ENCODE results near the gene ATF6B.

Gene ATF6B

DNA sequence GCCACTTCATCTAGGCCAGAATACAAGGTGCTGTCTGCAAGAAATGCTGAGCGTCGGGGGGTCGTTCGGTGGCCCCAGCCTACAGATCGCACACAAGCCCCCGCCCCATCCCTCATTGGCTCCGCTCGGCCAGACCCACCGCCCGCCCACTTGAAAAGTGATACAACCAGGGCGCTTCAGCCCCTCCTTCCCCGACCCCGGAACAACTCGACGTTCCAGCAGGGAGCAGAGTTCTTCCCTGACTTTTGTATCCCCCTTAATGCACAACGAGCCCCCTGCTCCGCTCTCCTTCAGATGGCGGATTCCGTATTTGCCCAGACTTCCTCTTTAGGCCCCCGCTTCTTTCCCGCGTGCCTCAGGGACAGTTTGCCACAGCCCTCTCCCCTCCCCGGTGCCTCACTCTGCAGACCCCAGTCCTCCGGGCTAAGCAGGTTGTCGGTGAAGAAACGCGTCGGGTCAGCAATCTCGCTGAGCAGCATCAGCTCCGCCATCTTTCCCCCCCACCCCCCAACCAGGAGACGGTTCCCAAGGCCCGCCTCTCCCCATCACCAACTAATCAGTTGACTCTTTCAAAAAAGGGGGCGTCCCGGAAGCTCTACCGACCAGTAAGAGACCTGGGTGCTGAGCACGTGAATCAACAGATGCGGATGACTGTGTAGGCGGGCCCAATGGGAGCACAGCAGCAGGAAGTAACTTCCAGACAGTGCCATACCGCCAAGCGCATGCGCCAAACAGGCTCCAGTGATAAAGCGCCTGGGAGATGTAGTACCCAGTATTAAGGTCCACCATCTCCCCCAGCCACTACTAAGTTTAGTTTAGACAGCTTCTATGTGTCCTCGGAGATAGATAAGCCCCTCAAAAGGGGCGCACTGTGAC is at the start of gene ATF6B:
Gene ATF6B, minus strand, starts transcription at position 530 of the 876 bp plus-strand sequence. Its CDS starts 39 bp downstream, at position 491.
- DNase-seq (ENCODE audit: low read depth): peak; percentile 95

DNA sequence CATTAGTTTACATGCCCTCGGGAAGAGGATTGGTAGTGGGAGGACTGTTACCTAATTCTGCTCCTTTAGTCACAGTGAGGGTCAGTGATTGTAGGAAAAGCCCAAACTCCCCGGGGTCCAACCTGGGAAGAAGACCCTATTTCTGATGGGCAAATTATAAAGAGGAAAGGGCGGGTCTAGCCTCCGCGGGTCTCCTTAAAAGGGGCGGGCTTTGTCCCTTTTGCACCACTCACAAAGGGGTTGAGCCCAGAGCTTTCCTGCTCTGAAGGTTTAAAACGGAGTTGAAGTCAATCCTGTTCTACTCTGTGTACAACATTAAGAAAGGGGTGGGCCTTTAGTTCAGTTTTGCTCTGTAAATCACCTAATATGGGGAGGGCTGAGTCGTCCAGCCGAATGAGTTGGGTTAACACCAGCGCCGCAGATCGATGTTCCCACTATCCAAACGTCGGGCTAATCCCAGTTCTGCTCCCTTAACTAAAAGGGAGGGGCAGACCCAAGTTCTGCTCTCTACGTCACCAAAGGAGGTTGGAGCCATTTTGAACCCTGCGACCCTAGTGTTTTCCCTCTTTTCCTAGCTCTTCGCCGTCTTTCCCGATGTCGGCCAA is 49.2 kb upstream of the ATF6B start:
- DNase-seq (ENCODE audit: low read depth): no peak

DNA sequence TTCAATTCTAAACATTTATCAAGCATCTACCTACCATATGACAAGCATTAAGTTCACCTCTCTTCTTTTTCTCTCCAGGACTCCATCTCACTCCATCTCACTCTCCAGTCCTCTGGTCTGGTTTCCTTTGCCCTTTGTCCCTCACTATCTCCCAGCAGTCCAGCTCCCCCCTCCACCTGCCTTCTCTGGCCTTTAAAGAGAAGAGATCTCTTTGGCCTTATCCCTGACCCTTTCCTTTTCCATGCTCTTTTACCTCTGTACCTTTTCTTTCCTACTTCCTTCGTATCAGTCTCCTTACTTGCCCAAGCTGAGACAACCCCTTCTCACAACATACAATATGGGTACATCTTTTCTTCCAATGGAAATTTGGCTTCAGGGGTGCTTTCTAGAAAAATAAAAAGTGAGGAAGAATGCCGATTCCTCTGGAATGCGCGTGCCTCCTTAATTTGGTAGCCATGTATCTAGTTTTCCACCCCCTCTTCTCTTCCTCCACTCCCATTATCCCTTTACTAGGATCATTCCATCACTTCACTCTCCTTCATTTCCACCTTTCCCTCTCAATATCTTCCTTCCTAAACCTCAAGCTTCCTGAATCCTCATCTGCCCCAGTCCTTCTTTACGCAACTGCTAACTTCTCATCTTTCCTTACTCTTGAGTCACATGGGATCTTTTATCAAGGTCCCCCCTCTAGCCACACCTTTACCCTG is 48.6 kb upstream of the ATF6B start:
- no peak for DNase-seq (ENCODE audit: low read depth)

DNA sequence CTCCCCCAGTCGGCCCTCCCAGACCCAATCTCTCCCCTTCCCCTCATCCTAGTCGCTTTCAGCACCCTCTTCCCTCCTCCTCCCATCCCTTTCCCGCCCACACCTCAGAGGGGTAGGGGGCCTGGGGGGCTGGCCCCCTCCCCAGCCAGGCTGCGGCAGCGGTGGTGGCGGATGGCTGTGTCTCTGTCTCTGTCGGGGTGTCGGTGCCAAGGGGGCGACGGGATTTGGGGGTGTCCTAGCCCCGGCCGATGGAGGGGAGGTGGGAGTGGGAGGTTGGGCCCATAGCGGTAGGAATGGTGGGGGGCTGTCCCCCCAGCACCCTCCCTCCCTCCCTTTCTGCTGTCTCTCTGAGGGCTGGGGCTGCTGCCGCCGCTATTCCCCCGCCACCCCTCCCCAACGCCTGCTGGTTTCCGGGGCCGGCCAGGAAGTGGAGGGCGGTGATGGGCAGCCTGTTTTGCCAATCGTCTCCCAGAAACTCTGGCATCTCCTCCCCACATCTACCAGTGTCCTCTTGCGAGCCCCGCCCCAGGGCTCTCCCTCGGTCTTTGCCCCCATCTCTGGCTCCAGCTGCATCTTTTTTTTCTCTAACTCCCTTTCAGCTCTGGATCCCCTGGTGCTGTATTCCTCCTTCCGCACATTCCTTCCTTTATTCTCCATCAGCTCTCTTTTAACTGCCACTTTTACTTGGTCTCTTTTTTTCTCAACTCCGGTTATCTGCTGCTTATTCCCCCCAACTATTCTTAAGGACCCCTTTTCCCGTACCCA is 47.8 kb upstream of the ATF6B start, which contains the start of gene AGPAT1:
Gene AGPAT1, minus strand, starts transcription at position 374 of the 765 bp plus-strand sequence. CDS start 4,588 bp downstream, outside the sequence.
- peak; percentile 92 for DNase-seq (ENCODE audit: low read depth)

DNA sequence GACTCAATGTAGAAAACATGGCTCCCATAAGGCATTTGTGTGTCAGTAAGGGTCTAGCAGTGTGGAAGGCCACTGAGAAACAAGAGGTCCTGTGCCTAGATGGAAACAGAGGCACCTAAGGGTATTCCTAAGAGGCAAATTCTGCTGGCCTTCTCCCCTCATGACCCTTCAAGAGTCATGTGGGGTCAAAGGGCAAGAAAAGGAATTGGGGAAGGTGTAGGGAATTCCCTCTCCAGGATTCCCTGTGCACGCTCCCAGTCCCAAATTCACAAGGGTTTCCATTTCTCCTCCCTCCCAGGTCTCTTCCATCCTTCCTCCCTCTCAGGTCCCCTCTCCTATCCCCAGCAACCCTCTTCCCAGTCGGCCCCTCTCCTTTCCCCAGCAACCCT is 47.3 kb upstream of the ATF6B start:
- no peak for DNase-seq (ENCODE audit: low read depth)

DNA sequence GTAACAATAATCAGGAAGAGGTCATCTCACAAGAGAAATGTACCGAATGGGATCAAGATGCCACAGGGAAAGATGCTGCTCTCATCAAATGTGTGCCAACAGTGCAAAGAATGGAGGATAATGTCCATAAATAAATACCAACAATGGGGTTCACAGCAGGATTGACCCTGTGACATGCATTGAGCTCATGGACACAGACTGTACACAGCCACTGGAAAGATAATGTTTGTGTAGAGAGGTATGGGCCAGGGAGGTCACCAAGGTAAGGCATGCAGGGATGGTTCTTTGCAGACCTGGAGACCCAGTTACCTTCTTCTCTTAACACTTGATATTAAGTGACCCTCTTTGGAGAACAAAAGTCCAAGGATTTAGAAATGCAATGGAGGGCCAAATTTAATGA is 46.4 kb upstream of the ATF6B start:
- no peak for DNase-seq (ENCODE audit: low read depth)

DNA sequence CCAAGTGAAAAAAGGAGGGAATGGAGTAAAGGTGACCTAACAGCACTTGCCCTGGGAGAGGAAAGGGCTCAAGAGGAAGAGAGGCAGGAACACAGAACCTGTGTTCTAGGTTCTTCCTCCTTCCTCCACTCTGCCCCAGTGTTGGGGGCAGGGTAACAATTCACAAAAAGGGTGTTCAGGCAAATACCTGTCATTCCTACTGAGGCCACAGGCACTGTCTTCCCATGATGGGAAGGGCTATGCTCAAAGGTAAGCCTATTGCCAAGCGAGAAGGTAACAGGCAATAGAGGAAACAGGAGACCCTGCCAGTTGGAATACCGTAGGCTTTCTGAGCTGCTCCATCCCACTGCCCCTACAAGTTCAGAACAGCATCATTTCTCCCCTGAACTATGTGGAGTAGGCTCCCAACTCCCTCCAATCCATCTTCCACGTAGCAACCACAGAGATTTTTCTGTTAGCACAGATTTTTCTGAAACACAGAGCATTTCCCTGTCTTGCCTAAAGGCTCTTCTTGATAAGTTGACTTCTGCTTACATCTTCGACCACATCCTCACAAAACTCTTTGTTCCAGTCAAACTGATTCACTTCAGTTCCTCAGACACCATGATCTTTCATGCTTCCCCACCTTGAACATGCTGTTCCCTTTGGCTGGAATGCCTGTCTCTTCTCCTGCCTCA is 45.1 kb upstream of the ATF6B start:
- no peak for DNase-seq (ENCODE audit: low read depth)

DNA sequence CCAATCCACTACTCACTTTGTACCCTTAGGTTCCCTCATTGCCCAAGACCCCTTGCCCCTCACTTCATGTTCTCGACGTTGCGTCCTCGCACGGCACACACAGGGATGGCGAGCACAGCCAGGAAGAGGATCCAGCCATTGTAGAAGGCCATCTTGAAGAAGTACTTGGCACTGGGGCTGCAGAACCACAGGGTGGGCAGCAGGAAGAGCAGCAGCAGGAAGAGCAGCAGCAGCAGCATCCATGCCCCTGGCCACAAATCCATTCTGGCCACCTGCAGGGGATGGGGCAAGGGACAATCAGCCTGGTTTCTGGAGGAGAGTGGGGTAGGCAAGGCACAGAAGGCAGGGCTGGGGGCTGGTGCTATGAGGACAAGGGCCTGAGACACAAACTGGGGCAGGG is 43.2 kb upstream of the ATF6B start:
- DNase-seq (ENCODE audit: low read depth): no peak

DNA sequence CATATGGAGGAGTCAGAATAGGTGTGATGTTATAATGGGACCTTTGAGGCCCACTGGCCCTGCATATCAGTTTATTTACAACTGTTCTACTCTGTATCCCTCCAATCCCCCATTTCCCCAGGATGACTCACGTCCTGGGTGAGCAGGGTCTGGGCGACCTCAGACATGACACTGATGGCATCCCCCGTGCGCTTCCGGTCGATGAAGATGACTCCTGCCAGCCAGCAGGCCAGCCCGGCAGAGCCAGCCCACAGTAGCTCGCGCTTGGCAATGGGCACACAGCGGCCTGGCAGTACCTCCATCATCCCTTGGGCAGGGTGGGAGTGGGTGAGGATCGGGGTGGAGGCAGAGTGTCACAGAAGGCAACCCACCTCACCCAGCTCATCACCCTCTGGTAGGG is 42.2 kb upstream of the ATF6B start:
- no peak for DNase-seq (ENCODE audit: low read depth)

DNA sequence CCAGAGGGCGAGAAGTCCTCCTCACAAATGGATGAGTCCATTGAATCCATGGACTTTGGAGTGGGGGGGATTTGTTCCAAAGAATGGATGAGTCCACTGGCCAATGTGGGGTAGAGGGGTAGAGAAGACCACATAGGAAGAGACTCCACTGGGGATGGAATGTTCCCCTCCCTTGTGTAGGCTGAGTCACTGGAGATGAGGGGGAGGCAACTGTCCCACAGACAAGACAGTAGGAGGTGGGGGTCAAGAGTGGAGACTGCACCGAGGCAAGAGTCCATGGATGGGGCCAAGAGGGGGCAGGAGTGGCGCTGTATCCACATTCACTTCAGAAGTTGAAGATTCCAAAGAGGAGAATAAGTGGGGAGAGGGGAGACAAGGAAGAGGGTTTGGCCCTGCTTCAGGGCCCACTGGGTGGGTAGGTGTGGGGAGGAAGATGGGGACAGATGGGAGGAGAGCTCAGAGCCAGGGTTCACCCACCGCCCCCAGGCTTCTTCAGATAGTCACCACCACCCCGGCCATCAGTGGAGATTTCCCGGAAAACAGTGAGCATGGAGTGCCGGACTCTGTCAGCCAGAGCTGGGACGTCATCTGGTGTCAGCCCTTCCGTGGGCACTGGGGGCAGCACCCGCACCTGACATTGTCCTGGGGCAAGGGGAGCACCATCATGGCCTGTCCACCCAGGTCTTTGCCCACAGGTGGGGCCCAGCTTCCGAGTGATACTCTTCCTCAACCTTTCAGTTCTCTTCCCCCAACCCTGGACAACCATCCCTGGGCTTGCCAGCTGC is 41.0 kb upstream of the ATF6B start:
- DNase-seq (ENCODE audit: low read depth): no peak

DNA sequence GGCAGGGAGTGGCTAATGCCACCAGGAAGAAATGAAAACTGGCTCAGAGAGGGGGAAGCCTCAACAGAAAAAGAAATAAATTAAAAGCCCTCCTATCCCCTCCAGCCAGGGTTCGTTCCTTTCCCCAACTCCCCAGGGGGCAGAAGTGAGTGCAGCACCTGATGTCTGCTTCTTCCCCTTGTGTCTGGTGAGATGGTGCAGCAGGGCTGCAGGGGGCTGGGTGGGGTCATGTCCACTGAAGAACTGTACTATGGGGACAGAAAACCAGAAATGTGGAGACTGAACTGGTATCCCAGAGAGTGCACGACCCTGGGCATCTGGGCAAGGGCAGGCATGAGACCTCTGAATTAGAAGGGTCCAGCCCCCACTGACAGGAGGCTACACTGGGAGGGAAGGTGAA is 40.3 kb upstream of the ATF6B start:
- no peak for DNase-seq (ENCODE audit: low read depth)

DNA sequence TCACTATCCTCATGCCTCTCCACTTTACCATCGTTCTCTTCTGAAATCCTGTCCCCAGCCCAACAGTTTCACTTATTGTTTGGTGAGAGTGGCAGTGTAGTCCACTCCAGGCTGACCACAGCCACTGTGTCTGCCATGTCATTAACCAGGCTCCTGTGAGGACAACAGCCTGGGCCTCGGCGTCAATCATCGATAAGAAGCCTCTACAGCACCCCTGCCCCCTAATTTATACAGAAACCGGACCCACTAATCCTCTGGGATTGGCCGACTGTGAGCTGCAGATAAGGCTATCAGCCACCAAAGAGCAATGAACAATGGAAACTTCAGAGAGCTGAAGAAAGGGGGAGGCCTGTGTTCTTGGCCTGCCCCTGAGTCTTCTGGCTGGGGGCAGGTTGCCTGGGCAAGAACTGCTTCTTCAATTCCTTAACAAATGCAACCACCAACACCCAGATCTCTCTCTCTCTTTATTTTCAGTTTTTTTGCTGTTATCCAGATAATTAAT is 39.8 kb upstream of the ATF6B start:
- DNase-seq (ENCODE audit: low read depth): no peak

DNA sequence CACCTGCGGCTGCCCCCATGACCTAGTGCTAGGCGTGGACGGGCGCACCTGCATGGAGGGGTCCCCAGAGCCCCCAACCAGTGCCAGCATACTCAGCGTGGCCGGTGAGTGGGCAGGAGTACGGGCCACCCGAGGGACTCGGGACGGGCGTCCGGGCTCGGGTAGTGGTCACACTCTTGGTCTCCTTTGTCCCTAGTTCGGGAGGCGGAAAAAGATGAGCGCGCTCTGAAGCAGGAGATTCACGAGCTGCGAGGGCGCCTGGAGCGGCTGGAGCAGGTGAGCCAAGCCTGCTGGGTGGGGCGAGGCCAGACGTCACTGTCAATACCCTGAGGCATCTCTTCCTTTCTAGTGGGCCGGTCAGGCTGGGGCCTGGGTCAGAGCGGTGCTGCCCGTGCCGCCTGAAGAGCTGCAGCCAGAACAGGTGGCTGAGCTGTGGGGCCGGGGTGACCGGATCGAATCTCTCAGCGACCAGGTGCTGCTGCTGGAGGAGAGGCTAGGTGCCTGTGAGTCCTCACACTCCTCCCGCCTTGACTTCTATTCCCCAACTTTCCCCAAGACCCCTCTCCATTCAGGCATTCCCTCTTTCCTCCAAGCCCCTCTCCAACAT is 39.2 kb upstream of the ATF6B start:
- DNase-seq (ENCODE audit: low read depth): no peak

DNA sequence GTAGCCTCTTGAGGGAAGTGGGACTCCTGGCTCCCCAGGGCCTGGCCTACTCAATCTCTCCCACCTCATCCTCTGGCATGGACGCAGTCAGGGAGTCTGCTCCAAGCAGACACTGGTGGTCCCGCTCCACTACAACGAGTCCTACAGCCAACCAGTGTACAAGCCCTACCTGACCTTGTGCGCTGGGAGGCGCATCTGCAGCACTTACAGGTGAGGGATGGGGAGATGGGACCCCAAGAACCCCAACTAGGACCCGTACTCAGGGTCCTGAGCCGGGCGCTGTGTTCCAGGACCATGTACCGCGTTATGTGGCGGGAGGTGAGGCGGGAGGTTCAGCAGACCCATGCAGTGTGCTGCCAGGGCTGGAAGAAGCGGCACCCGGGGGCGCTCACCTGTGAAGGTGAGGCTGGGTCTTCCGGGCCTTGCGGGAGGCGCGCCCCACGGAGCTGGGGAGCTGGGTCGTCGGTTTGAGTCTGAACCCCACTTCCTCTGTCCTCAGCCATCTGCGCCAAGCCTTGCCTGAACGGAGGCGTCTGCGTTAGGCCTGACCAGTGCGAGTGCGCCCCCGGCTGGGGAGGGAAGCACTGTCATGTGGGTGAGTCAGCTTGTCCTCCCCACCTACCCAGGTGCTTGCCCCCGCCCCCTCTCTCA is 38.5 kb upstream of the ATF6B start:
- no peak for DNase-seq (ENCODE audit: low read depth)

DNA sequence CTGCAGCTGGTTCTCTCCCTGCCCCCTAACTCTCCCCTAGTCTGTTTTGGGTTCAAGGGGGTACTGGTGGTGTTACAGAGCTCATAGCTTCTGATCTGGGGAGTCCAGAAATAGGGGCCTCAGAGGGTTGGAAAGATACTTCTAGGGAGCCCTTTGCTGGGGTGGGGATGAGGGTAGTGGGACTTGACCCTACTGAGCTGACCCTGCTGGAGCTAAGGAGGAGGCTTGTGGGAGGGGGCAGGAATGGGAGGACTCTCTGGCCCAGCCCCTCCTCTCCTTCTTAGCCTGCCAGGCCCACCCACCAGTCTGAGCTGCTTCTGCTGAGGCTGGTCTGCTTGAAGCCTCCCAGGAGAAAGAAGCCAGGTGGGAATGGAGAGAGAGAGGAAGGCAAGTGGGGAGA is 36.2 kb upstream of the ATF6B start, which contains the start of gene EGFL8:
Gene EGFL8, plus strand, starts transcription at position 301 of the 400 bp plus-strand sequence. CDS start 1,571 bp downstream, outside the sequence.
- DNase-seq (ENCODE audit: low read depth): no peak

DNA sequence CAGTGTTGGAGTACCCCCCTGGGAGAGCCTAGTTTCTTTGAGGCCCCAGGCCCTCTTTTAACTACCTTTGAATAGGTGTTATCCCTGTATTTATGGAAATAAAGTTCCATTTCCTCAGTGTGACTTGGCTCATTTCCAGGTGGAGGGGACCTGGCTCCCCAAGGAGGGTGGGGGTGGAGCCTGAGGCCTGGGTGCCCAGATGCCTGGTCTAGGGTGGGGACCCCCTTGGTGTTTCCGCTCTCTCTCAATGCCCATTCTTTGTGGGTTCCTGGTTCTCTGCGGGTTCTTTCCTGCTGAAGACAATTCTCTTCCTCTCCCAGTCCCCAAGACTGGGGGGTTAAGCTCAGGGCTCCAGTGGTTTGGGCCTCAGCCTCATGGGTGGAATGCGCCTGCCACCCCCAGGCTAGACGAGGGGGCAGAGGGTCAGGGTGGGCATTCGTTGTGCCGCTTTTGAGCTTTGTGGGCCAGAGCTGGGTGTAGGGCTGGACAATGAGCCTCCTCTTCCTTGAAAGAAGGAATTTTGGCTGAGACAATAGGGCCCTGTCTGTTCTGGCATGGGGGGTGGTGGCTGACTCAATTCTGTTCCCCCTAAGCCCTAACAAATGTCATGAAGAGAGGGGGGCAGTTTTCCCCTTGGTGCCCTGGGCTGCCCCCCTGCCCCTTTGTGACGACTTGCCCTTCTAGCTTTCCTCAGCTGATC is 35.7 kb upstream of the ATF6B start:
- DNase-seq (ENCODE audit: low read depth): no peak

DNA sequence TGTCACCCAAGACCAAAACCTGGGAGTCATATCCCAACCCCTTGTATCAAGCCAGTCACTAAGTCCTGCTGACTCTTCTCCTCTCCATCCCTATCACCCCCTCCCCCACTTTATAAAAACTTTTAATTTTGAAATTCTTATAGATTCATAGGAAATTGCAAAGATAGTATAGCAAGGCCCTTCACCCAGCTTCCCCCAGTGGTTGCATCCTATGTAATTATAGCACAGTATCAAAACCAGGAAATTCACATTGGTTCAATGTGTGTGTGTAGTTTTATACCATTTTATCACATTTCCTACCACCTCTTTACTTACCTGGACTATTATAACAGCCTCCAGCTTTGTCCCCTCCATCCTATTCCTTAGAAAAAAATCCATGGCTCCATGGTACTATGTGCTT is 30.0 kb upstream of the ATF6B start:
- no peak for DNase-seq (ENCODE audit: low read depth)

DNA sequence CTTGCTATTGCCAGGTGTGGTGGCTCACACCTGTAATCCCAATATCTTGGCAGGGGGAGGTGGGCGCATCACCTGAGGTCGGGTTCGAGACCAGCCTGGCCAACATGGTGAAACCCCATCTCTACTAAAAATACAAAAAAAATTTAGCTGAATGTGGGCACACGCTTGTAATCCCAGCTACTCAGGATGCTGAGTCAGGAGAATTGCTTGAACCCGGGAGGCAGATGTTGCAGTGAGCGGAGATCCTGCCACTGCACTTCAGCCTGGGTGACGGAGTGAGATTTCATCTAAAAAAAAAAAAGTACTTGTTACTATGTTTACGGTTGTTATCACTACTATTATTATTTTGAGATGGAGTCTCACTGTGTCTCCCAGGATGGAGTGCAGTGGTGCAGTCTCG is 28.8 kb upstream of the ATF6B start:
- DNase-seq (ENCODE audit: low read depth): no peak

Data from stimulated activated CD8-positive, alpha-beta memory T cell treated with anti-CD3 and anti-CD28 coated beads, Interleukin-12 subunit alpha, Interleukin-12 subunit beta, amount 100 ng/mL, for 1 hour (primary cell).